Activated CD8-positive, alpha-beta T cell treated with anti-CD3 and anti-CD28 coated beads for 36 hours (primary cell): ENCODE measurements around the gene B4GALNT1. TPM values are rescaled to one million over a fixed set of nuclear protein-coding genes. Genes with fewer than 3 reads are reported as not detected.
A peak's percentile ranks its signal among the peaks of the same experiment; 100 is the strongest.

Experiments used
- ATAC-seq: fragments of 200-7000 bp; cut with Tn5 transposase; one replicate; pipeline ENCODE4 v1.10.0; 2021; ENCODE audit warnings: mild to moderate bottlenecking, moderate library complexity
- CTCF ChIA-PET: fragments of 350-600 bp; sonication (Branson Sonifier 250); formaldehyde crosslinking; loops from one replicate; lab custom pipeline; 2021; ENCODE audit warnings: antibody characterized with exemption; lab: Charles Lee
- POLR2A ChIA-PET: fragments of 350-600 bp; sonication (Branson Sonifier 250); formaldehyde crosslinking; loops from one replicate; lab custom pipeline; 2021; ENCODE audit warnings: antibody characterized with exemption; lab: Charles Lee
- DNase-seq: peaks from one replicate; pipeline ENCODE4 v3.0.0-alpha.2; 2020
- H3K27ac Mint-ChIP-seq: one replicate; pipeline ENCODE4 v1.8.0; 2021; ENCODE audit warnings: mild to moderate bottlenecking, mixed read lengths
- H3K27me3 Mint-ChIP-seq: one replicate; pipeline ENCODE4 v1.8.0; 2021; ENCODE audit warnings: mixed read lengths
- H3K36me3 Mint-ChIP-seq: one replicate; pipeline ENCODE4 v1.8.0; 2021; ENCODE audit warnings: low read depth, mixed read lengths
- H3K4me1 Mint-ChIP-seq: one replicate; pipeline ENCODE4 v1.8.0; 2021; ENCODE audit warnings: low read depth, mixed read lengths
- H3K4me3 Mint-ChIP-seq: one replicate; pipeline ENCODE4 v1.8.0; 2021; ENCODE audit warnings: mild to moderate bottlenecking, moderate library complexity, mixed read lengths
- H3K9me3 Mint-ChIP-seq: one replicate; pipeline ENCODE4 v1.8.0; 2021; ENCODE audit warnings: mixed read lengths
- intact Hi-C: fragments of 100-400 bp; cut with micrococcal nuclease; formaldehyde crosslinking; loops from one replicate; pipeline ENCODE4 v1.10.0; 2022
- total RNA-seq, 2 experiments: library from RNA; stranded (reverse); gene quantifications; one replicate each; pipeline ENCODE4 v1.2.3, GENCODE V29; 2021
- TF ChIP-seq, protein P1 (sequence below): fragments of 200-600 bp; IDR thresholded peaks from one replicate; pipeline ENCODE4 v1.8.0; 2022; ENCODE audit warnings: antibody characterized with exemption, mild to moderate bottlenecking

Gene B4GALNT1
- total RNA-seq, 2 experiments from 2014 or later, result 0.61 to 1.4 TPM

DNA sequence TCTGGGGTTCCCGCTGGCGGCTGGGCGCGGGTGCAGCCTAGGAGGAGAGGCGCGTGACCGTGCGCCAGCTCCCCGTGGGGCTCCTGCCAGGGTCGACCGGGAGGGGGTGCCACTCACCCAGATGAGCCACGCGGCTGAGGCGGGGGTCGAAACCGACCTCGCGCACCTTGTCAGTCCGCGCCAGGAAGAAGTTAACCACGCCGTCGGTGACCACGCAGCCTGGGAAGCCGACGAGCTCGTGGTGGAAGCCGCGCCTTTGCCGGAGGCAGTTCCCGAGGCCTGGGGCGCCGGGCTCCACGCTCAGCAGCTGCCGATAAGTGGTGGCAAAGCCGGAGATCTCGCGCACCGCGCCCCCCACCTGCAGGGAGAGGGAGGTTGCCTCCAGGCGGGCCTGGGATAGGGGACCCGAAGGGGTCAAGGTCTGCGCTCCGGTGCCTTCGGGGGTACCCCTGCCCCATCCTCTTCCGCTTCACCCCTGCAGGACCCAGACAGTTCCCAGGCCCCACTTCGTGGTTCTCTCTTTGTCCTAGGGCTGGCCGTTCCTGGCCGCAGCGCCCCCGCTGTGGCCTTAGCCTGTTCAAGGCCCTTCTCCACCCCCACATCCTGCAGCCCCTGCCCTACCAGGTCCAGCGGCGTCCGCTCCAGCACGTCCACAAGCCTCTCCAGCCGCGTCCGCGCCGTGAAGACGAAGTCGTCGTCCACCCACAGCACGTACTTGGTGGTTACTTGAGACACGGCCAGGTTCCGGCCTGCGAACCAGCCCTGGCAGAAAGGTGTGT lies 5.3 kb downstream of the B4GALNT1 start:
- Mint-ChIP-seq H3K4me3 (peak overlapping the region; percentile 19), H3K36me3 (no peaks in the 10 kb centered on the region), H3K9me3 (no peaks in the 10 kb centered on the region), H3K27me3 (peaks cover 88% of the 10 kb centered on the region), H3K27ac (no peak overlapping the region), H3K4me1 (peaks cover 12% of the 10 kb centered on the region)
- DNase-seq (peak; percentile 59), ATAC-seq (peak; percentile 65)
- TF ChIP-seq, protein P1, sequence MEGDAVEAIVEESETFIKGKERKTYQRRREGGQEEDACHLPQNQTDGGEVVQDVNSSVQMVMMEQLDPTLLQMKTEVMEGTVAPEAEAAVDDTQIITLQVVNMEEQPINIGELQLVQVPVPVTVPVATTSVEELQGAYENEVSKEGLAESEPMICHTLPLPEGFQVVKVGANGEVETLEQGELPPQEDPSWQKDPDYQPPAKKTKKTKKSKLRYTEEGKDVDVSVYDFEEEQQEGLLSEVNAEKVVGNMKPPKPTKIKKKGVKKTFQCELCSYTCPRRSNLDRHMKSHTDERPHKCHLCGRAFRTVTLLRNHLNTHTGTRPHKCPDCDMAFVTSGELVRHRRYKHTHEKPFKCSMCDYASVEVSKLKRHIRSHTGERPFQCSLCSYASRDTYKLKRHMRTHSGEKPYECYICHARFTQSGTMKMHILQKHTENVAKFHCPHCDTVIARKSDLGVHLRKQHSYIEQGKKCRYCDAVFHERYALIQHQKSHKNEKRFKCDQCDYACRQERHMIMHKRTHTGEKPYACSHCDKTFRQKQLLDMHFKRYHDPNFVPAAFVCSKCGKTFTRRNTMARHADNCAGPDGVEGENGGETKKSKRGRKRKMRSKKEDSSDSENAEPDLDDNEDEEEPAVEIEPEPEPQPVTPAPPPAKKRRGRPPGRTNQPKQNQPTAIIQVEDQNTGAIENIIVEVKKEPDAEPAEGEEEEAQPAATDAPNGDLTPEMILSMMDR, result peak; percentile 51
- POLR2A ChIA-PET, result interaction anchor here (0.7 to 1.7 kb wide), 2 partner anchors 47 to 104 kb away, joined by 3 to 4 read pairs; no protein-coding TSS in a partner anchor
- CTCF ChIA-PET, result interaction anchor here (0.8 to 2.4 kb wide), 12 partner anchors 10 to 129 kb away, joined by 3 to 32 read pairs (median 5); partner anchors contain the start of genes ARHGEF25 and OS9
- intact Hi-C loops, result loop anchor here (5.0 kb wide), 1 partner anchor 65 kb away; the partner anchor contains the start of gene OS9

- ChIA-PET POLR2A (interaction anchor here (0.7 to 1.7 kb wide), 2 partner anchors 47 to 103 kb away, joined by 3 to 4 read pairs; no protein-coding TSS in a partner anchor), CTCF (interaction anchor here (0.8 to 2.4 kb wide), 13 partner anchors 11 to 562 kb away, joined by 3 to 32 read pairs (median 5); partner anchors contain the start of genes ARHGEF25 and OS9)
- Mint-ChIP-seq H3K36me3 (no peaks in the 10 kb centered on the region), H3K4me3 (no peak overlapping the region), H3K9me3 (no peaks in the 10 kb centered on the region), H3K27ac (no peak overlapping the region), H3K27me3 (peaks cover 90% of the 10 kb centered on the region), H3K4me1 (peaks cover 12% of the 10 kb centered on the region)
- ATAC-seq, result no peak
- TF ChIP-seq, protein P1, result no peak
- intact Hi-C loops, result loop anchor here (1.0 to 5.0 kb wide), 2 partner anchors 37 to 65 kb away; partner anchors contain the start of gene OS9
- no peak for DNase-seq
Observed at GRCh38 chr12:57626921-57627445, 6.0 kb downstream of the B4GALNT1 start.

- CTCF ChIA-PET, result interaction anchor here (0.9 to 7.3 kb wide), 7 partner anchors 11 to 561 kb away, joined by 3 to 124 read pairs (median 9); no protein-coding TSS in a partner anchor
- TF ChIP-seq, protein P1, result no peak
- intact Hi-C loops, result loop anchor here (1.0 to 5.0 kb wide), 2 partner anchors 36 to 66 kb away; partner anchors contain the start of gene OS9
- no peak overlapping the region for H3K27ac Mint-ChIP-seq
- no peak overlapping the region for H3K4me3 Mint-ChIP-seq
- peaks cover 90% of the 10 kb centered on the region for H3K27me3 Mint-ChIP-seq
- H3K4me1 Mint-ChIP-seq, result peaks cover 16% of the 10 kb centered on the region
- H3K9me3 Mint-ChIP-seq, result no peaks in the 10 kb centered on the region
- no peak for ATAC-seq
- POLR2A ChIA-PET, result interaction anchor here (0.8 to 1.7 kb wide), 3 partner anchors 36 to 46 kb away, joined by 3 to 4 read pairs (median 4); no protein-coding TSS in a partner anchor
- H3K36me3 Mint-ChIP-seq, result no peaks in the 10 kb centered on the region
- no peak for DNase-seq
Observed at GRCh38 chr12:57626111-57626920, 6.7 kb downstream of the B4GALNT1 start.

DNA sequence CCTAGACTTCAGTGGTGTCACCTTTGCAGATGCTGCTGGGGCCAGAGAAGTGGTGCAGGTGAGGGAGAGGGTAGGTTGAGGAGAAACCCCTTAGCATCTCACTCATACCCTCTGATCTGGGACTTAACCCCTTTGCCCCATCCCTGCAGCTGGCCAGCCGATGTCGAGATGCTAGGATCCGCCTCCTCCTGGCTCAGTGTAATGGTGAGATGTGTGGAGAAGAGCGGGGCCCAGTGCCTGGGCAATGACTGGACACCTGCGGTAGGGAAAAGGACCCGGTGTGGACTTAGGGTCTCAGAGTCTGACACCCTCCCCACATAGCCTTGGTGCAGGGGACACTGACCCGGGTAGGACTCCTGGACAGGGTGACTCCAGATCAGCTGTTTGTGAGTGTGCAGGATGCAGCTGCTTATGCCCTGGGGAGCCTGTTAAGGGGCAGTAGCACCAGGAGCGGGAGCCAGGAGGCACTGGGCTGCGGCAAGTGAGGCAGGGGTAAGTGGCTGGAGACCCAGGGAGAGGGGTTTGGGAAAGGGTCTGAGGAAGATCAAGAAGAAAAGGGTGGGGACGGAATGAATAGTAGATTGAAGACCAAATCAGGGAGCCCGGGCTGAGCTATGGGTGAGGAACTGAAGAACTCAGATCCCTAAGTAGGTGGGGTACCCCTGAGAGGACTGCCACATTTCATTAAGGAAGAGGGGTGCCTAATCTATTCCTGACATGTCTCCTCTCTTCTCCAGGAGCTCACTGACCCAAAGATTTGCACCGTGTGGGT lies 7.6 kb downstream of the B4GALNT1 start:
- no peak overlapping the region for H3K27ac Mint-ChIP-seq
- DNase-seq (no peak), ATAC-seq (no peak)
- POLR2A ChIA-PET, result interaction anchor here (0.8 to 1.0 kb wide), 3 partner anchors 9 to 42 kb away, joined by 3 to 4 read pairs (median 3); no protein-coding TSS in a partner anchor
- TF ChIP-seq, protein P1, result no peak
- intact Hi-C loops, result loop anchor here (1.0 to 5.0 kb wide), 2 partner anchors 35 to 67 kb away; partner anchors contain the start of gene OS9
- H3K27me3 Mint-ChIP-seq, result peaks cover 90% of the 10 kb centered on the region
- H3K36me3 Mint-ChIP-seq, result no peaks in the 10 kb centered on the region
- no peaks in the 10 kb centered on the region for H3K9me3 Mint-ChIP-seq
- no peak overlapping the region for H3K4me3 Mint-ChIP-seq
- CTCF ChIA-PET, result interaction anchor here (0.9 to 7.3 kb wide), 2 partner anchors 20 to 43 kb away, joined by 3 to 124 read pairs; no protein-coding TSS in a partner anchor
- H3K4me1 Mint-ChIP-seq, result peaks cover 24% of the 10 kb centered on the region
